HepG2 (cell line): ENCODE results near the gene WNK4. TPM values are rescaled to one million over a fixed set of nuclear protein-coding genes. Genes with fewer than 3 reads are reported as not detected.

Source experiments
- CBX2 ChIP-seq, 2 experiments: fragments of 200-600 bp in 1 of 2; sonication (generic); formaldehyde crosslinking in 1 of 2; IDR thresholded peaks; 2 replicates each; pipeline versions ENCODE4 v1.7.0 to v1.8.1; 2018 to 2022; ENCODE audit warnings: low read depth in 2 of 2, low read length in 1 of 2, mild to moderate bottlenecking in 1 of 2, missing genetic modification reagents in 1 of 2
- CREM ChIP-seq, 2 experiments: sonication (generic) in 1 of 2; formaldehyde crosslinking in 1 of 2; IDR thresholded peaks; 2 replicates each; pipeline versions ENCODE4 v1.4.0 to v1.6.1; 2016 to 2020; ENCODE audit warnings: antibody characterized with exemption in 1 of 2, mild to moderate bottlenecking in 1 of 2, missing genetic modification reagents in 1 of 2
- CTCF ChIP-seq: sonication (generic); formaldehyde crosslinking; IDR thresholded peaks from 2 replicates; pipeline ENCODE4 v1.5.0; 2020; ENCODE audit warnings: mild to moderate bottlenecking, missing genetic modification reagents, moderate library complexity
- DR1 ChIP-seq: sonication (generic); formaldehyde crosslinking; IDR thresholded peaks from 2 replicates; pipeline ENCODE4 v1.8.0; 2021; ENCODE audit warnings: mild to moderate bottlenecking, missing genetic modification reagents, inconsistent platforms
- E2F5 ChIP-seq: sonication (generic); formaldehyde crosslinking; conservative IDR thresholded peaks from 2 replicates; pipeline ENCODE4 v1.4.0; 2020; ENCODE audit warnings: missing genetic modification reagents
- FOSL2 ChIP-seq: sonication (generic); formaldehyde crosslinking; IDR thresholded peaks from 2 replicates; pipeline ENCODE4 v1.4.0; 2020; ENCODE audit warnings: missing genetic modification reagents
- KDM5B ChIP-seq: sonication (generic); formaldehyde crosslinking; IDR thresholded peaks from 2 replicates; pipeline ENCODE4 v1.4.0; 2020; ENCODE audit warnings: missing genetic modification reagents, mild to moderate bottlenecking, borderline replicate concordance
- MLLT10 ChIP-seq: sonication (generic); formaldehyde crosslinking; IDR thresholded peaks from 2 replicates; pipeline ENCODE4 v1.4.0; 2020; ENCODE audit warnings: missing genetic modification reagents
- SIN3A ChIP-seq: IDR thresholded peaks from 2 replicates; pipeline ENCODE4 v1.6.1; 2011; ENCODE audit warnings: low read depth, mild to moderate bottlenecking, control low read depth, low read length, borderline replicate concordance
- SMAD1 ChIP-seq: sonication (generic); formaldehyde crosslinking; IDR thresholded peaks from 2 replicates; pipeline ENCODE4 v1.4.0; 2020; ENCODE audit warnings: missing genetic modification reagents, low read depth, mild to moderate bottlenecking, borderline replicate concordance
- SMC3 ChIP-seq: IDR thresholded peaks from 2 replicates; pipeline ENCODE4 v1.6.1; 2011; ENCODE audit warnings: low read length, improper control_type of control experiment
- SOX6 ChIP-seq, 2 experiments: fragments of 450-650 bp in 1 of 2; sonication (generic) in 1 of 2; formaldehyde crosslinking in 1 of 2; IDR thresholded peaks; 2 replicates each; pipeline versions ENCODE4 v1.4.0 to v1.6.1; 2017 to 2020; ENCODE audit warnings: antibody characterized with exemption in 1 of 2, mild to moderate bottlenecking in 1 of 2, missing genetic modification reagents in 1 of 2
- YEATS4 ChIP-seq: sonication (generic); formaldehyde crosslinking; IDR thresholded peaks from 2 replicates; pipeline ENCODE4 v1.4.0; 2020; ENCODE audit warnings: missing genetic modification reagents, borderline replicate concordance
- ZFP37 ChIP-seq: sonication (generic); formaldehyde crosslinking; IDR thresholded peaks from 2 replicates; pipeline ENCODE4 v1.4.0; 2020; ENCODE audit warnings: missing genetic modification reagents, borderline replicate concordance
- ZNF10 ChIP-seq: sonication (generic); formaldehyde crosslinking; IDR thresholded peaks from 2 replicates; pipeline ENCODE4 v1.4.0; 2020; ENCODE audit warnings: mild to moderate bottlenecking, low read depth, missing genetic modification reagents, borderline replicate concordance
- ZNF121 ChIP-seq: sonication (generic); formaldehyde crosslinking; IDR thresholded peaks from 2 replicates; pipeline ENCODE4 v1.5.0; 2020; ENCODE audit warnings: mild to moderate bottlenecking, missing genetic modification reagents
- ZNF20 ChIP-seq: sonication (generic); formaldehyde crosslinking; IDR thresholded peaks from 2 replicates; pipeline ENCODE4 v1.4.0; 2020; ENCODE audit warnings: mild to moderate bottlenecking, moderate library complexity, missing genetic modification reagents
- ZNF644 ChIP-seq: IDR thresholded peaks from 2 replicates; pipeline ENCODE4 v1.6.1; 2016; ENCODE audit warnings: low read depth
- ZNF652 ChIP-seq: IDR thresholded peaks from 2 replicates; pipeline ENCODE4 v1.6.1; 2016; ENCODE audit warnings: low read depth, borderline replicate concordance
- ZNF660 ChIP-seq: sonication (generic); formaldehyde crosslinking; IDR thresholded peaks from 2 replicates; pipeline ENCODE4 v1.5.1; 2020; ENCODE audit warnings: mild to moderate bottlenecking, low read depth, missing genetic modification reagents, borderline replicate concordance
- polyA plus RNA-seq, 8 experiments: library from polyadenylated mRNA; depleted of rRNA in 3 of 8; stranded (reverse) in 7 of 8; unstranded in 1 of 8; fragments of >200 nt; fragmentation: Illumina TruSeq in 4 of 8; extraction: Trizol in 4 of 8; gene quantifications; 2 replicates each; pipeline versions ENCODE4 v1.2.1 to v1.2.3, GENCODE V29; 2011 to 2016; ENCODE audit warnings: low read depth in 4 of 8, missing spikeins in 1 of 8, mixed read lengths in 1 of 8; ENCODE audit not compliant: insufficient read depth in 1 of 8
- total RNA-seq, 5 experiments: library from RNA; depleted of rRNA; stranded (reverse); fragments of >200 nt; fragmentation: Illumina TruSeq; extraction: Trizol; gene quantifications; 2 replicates each; pipeline ENCODE4 v1.2.3, GENCODE V29; 2016; ENCODE audit warnings: low read depth in 1 of 5
- TF ChIP-seq, protein P1 (sequence below): sonication (generic); formaldehyde crosslinking; IDR thresholded peaks from 2 replicates; pipeline ENCODE4 v1.4.0; 2020; ENCODE audit warnings: mild to moderate bottlenecking, low read depth, missing genetic modification reagents
- TF ChIP-seq, protein P2 (sequence below): fragments of 450-650 bp; IDR thresholded peaks from 2 replicates; pipeline ENCODE4 v1.6.1; 2016
- TF ChIP-seq, protein P3 (sequence below): IDR thresholded peaks from 2 replicates; pipeline ENCODE4 v1.6.1; 2016; ENCODE audit warnings: low read depth, borderline replicate concordance

WNK4 gene
- total and polyA plus RNA-seq, 2 of the 13 experiments (the other 11 are each of a cell fraction or from before 2014, with no cell fraction given), result 2.7 to 13.7 TPM

- no peak for TF ChIP-seq CBX2 (IDR thresholded peaks at IDR 0.05; ENCODE audit: low read depth, low read length)
- peak; percentile 86; the same call in 1 of the 2 replicates for TF ChIP-seq CBX2 (CRISPR knock-in tag; IDR thresholded peaks at IDR 0.05; ENCODE audit: low read depth)
- no peak for TF ChIP-seq ZNF10 (CRISPR knock-in tag)
- TF ChIP-seq, protein P1, sequence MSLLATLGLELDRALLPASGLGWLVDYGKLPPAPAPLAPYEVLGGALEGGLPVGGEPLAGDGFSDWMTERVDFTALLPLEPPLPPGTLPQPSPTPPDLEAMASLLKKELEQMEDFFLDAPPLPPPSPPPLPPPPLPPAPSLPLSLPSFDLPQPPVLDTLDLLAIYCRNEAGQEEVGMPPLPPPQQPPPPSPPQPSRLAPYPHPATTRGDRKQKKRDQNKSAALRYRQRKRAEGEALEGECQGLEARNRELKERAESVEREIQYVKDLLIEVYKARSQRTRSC, result 0 out of 2 replicates have a peak, but pooled peaks have one; percentile 31
- TF ChIP-seq SMAD1 (CRISPR knock-in tag), result no peak
- no peak for TF ChIP-seq ZNF20 (CRISPR knock-in tag)
- peak; percentile 57; the same call in 1 of the 2 replicates for TF ChIP-seq KDM5B (CRISPR knock-in tag)
- TF ChIP-seq ZNF652, result 0 out of 2 replicates have a peak, but pooled peaks have one; percentile 28
- TF ChIP-seq, protein P2, sequence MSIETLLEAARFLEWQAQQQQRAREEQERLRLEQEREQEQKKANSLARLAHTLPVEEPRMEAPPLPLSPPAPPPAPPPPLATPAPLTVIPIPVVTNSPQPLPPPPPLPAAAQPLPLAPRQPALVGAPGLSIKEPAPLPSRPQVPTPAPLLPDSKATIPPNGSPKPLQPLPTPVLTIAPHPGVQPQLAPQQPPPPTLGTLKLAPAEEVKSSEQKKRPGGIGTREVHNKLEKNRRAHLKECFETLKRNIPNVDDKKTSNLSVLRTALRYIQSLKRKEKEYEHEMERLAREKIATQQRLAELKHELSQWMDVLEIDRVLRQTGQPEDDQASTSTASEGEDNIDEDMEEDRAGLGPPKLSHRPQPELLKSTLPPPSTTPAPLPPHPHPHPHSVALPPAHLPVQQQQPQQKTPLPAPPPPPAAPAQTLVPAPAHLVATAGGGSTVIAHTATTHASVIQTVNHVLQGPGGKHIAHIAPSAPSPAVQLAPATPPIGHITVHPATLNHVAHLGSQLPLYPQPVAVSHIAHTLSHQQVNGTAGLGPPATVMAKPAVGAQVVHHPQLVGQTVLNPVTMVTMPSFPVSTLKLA, result no peak
- peak; percentile 25 for TF ChIP-seq FOSL2
- TF ChIP-seq CTCF (CRISPR knock-in tag), result 0 out of 2 replicates have a peak, but pooled peaks have one; percentile 42
- TF ChIP-seq, protein P3, sequence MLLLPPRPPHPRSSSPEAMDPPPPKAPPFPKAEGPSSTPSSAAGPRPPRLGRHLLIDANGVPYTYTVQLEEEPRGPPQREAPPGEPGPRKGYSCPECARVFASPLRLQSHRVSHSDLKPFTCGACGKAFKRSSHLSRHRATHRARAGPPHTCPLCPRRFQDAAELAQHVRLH (CRISPR knock-in tag), result peak; percentile 85
- TF ChIP-seq MLLT10 (CRISPR knock-in tag), result no peak
- no peak for TF ChIP-seq SOX6 (IDR thresholded peaks at IDR 0.05)
- TF ChIP-seq SOX6 (CRISPR knock-in tag; IDR thresholded peaks at IDR 0.05), result peak; percentile 83
- TF ChIP-seq YEATS4, result peak; percentile 55
- TF ChIP-seq SMC3, result peak; percentile 14; the same call in 1 of the 2 replicates
- TF ChIP-seq ZNF660, result no peak
- peak; percentile 63; the same call in 1 of the 2 replicates for TF ChIP-seq SIN3A
- TF ChIP-seq CREM (IDR thresholded peaks at IDR 0.05), result peak; percentile 63
- TF ChIP-seq CREM (CRISPR knock-in tag; IDR thresholded peaks at IDR 0.05), result no peak
- TF ChIP-seq ZFP37 (CRISPR knock-in tag), result no peak
- TF ChIP-seq E2F5 (CRISPR knock-in tag), result no peak; the same call in 1 of the 2 replicates
- peak; percentile 56; the same call in 1 of the 2 replicates for TF ChIP-seq DR1
- TF ChIP-seq ZNF121, result peak; percentile 64; the same call in 1 of the 2 replicates
- peak; percentile 64 for TF ChIP-seq ZNF644
These were observed at the start of gene WNK4 (continued) for GRCh38 chr17:42779936-42780850.
